Measurements from ENCODE around the gene OSBPL10. TPM values are rescaled to one million over a fixed set of nuclear protein-coding genes. Genes with fewer than 3 reads are reported as not detected.

Gene OSBPL10
- total and polyA plus RNA-seq, 2 of the 8 experiments (the other 6 are each of a cell fraction or from before 2014, with no cell fraction given) = 26.2 to 86.7 TPM

DNA sequence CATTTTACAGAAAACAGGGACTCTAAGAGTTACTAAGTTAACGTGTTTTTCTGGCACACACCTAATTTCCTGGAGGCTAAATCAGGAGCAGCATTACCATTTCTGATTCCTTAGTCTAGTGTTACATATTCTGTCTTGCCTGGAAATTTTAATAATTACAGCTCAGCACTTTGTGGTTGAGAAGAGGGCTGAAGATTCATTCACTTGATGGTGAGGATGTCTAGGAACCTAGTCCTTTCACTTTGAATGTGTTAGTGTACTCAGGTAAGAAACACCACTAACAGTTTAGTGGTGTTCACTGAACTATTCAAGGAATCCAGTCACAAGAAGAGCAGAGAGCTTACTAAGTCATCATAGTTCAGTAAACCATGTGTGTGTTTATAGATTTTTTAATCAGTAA is 345.5 kb downstream of the OSBPL10 start:
- Histone ChIP-seq H3K79me1 (ENCODE audit: low read depth, low read length) (no peaks in the 10 kb centered on the region), H4K20me1 (replicated peaks in 1 of 2; ENCODE audit: control insufficient read depth in 1 of 2, insufficient read depth in 2 of 2, low read length in 2 of 2) (peaks cover 0 to 2% of the 10 kb centered on the region in 2 experiments), H2BK5ac (ENCODE audit: low read depth, low read length) (no peak overlapping the region), H2BK20ac (ENCODE audit: low read length) (no peak overlapping the region), H4K91ac (replicated peaks; ENCODE audit: insufficient read length, low read length) (no peak overlapping the region), H3K23ac (ENCODE audit: insufficient read length) (no peak overlapping the region), H2AK5ac (ENCODE audit: low read depth, low read length) (no peak overlapping the region), H3K4me1 (replicated peaks in 1 of 4; ENCODE audit: control insufficient read depth in 3 of 4, insufficient read depth in 4 of 4, low read length in 3 of 4) (no peaks in the 10 kb centered on the region), H2BK120ac (replicated peaks; ENCODE audit: low read depth, low read length) (no peak overlapping the region), H2BK12ac (ENCODE audit: low read depth, low read length) (no peak overlapping the region), H3K9ac (replicated peaks in 1 of 4; ENCODE audit: extremely low read depth in 1 of 4, low read depth in 3 of 4, low read length in 3 of 4) (no peak overlapping the region), H3K56ac (replicated peaks; ENCODE audit: insufficient read length, low read depth, low read length) (no peak overlapping the region), H2BK15ac (ENCODE audit: low read length) (no peak overlapping the region), H3K14ac (ENCODE audit: insufficient read length) (no peak overlapping the region), H3K27ac (ENCODE audit: low read depth, low read length) (no peak overlapping the region), H3K4ac (replicated peaks; ENCODE audit: insufficient read length, low read depth, low read length) (no peak overlapping the region), H3K79me2 (ENCODE audit: control insufficient read depth in 1 of 2, insufficient read depth in 2 of 2, low read length in 2 of 2) (no peaks in the 10 kb centered on the region), H4K5ac (ENCODE audit: insufficient read length, low read depth, low read length) (no peak overlapping the region), H4K8ac (ENCODE audit: extremely low read depth, insufficient read depth, low read length) (no peak overlapping the region), H3K36me3 (ENCODE audit: control insufficient read depth in 2 of 4, insufficient read depth in 4 of 4, low read length in 3 of 4) (peaks cover 0 to 25% (median 2%) of the 10 kb centered on the region in 4 experiments; a peak in 2 of 8 replicates), H2AFZ (ENCODE audit: low read length) (no peak overlapping the region), H3K23me2 (ENCODE audit: low read depth, low read length) (no peaks in the 10 kb centered on the region), H3K9me3 (ENCODE audit: insufficient read depth in 2 of 2, low read depth in 1 of 2, low read length in 1 of 2) (no peaks in the 10 kb centered on the region), H3K4me3 (ENCODE audit: extremely low read depth in 1 of 4, insufficient read depth in 2 of 4, low read depth in 3 of 4, low read length in 4 of 4) (no peak overlapping the region), H3K18ac (ENCODE audit: extremely low read depth, low read length) (no peak overlapping the region), H3K4me2 (ENCODE audit: insufficient read depth in 1 of 2, low read depth in 2 of 2, low read length in 2 of 2) (no peak overlapping the region), H3K27me3 (replicated peaks in 1 of 4; ENCODE audit: control insufficient read depth in 3 of 4, extremely low read depth in 1 of 4, insufficient read depth in 3 of 4, low read length in 3 of 4) (no peaks in the 10 kb centered on the region)
- 90% methylated on average over 1 of the region's 1 CpG; no CpG with 5 or more reads in 1 of the 2 experiments for WGBS, 2 experiments (ENCODE audit: extremely low coverage in 1 of 2, insufficient coverage in 1 of 2, insufficient read length in 1 of 2, insufficient replicate concordance in 2 of 2, low coverage in 1 of 2, low lambda C conversion rate in 2 of 2, missing lambda C conversion rate in 1 of 2)
- ChIA-PET POLR2A (ENCODE audit: partially characterized antibody) (interaction anchor here (1.0 kb wide), 1 partner anchor 9 kb away, joined by 4 read pairs; no protein-coding TSS in a partner anchor), CTCF (ENCODE audit: partially characterized antibody) (interaction anchor here (1.0 to 1.5 kb wide), 2 partner anchors 9 to 57 kb away, joined by 3 to 5 read pairs; no protein-coding TSS in a partner anchor)
- FAIRE-seq (no peak), DNase-seq (ENCODE audit: low read depth in 1 of 2, low spot score in 2 of 2) (no peak)
- no peak for TF ChIP-seq ASH2L (IDR thresholded peaks at IDR 0.05; ENCODE audit: low read length)
- no peak for TF ChIP-seq TBP (IDR thresholded peaks at IDR 0.05; ENCODE audit: low read depth, low read length)
- no peak for TF ChIP-seq NANOG (IDR thresholded peaks at IDR 0.05; ENCODE audit: insufficient read depth, low read depth, low read length, poor library complexity, severe bottlenecking)
- no peak for TF ChIP-seq SP4 (IDR thresholded peaks at IDR 0.05; ENCODE audit: low read length)
- TF ChIP-seq NRF1 (IDR thresholded peaks at IDR 0.05; ENCODE audit: low read depth, low read length) = no peak
- TF ChIP-seq HDAC6 (IDR thresholded peaks at IDR 0.05; ENCODE audit: low read depth, low read length) = no peak
- no peak for TF ChIP-seq MAX (IDR thresholded peaks at IDR 0.05)
- TF ChIP-seq POU5F1 (IDR thresholded peaks at IDR 0.05; ENCODE audit: low read depth, low read length) = no peak
- no peak for TF ChIP-seq SIX5 (IDR thresholded peaks at IDR 0.05; ENCODE audit: low read depth, low read length)
- TF ChIP-seq BACH1 (IDR thresholded peaks at IDR 0.05; ENCODE audit: low read length) = no peak
- no peak for TF ChIP-seq RAD21 (IDR thresholded peaks at IDR 0.05 in 1 of 2, conservative IDR thresholded peaks at IDR 0.05 in 1 of 2; ENCODE audit: low read depth in 2 of 2, low read length in 2 of 2)
- TF ChIP-seq SRF (IDR thresholded peaks at IDR 0.05; ENCODE audit: low read depth, low read length) = no peak
